H7 (cell line): Measurements from ENCODE around the gene C7orf57. TPM values are rescaled to one million over a fixed set of nuclear protein-coding genes. Genes with fewer than 3 reads are reported as not detected.

Source experiments
- DNase-seq: peaks from one replicate; pipeline ENCODE4 v3.0.0; 2012
- H3K27me3 ChIP-seq: 2 replicates; pipeline ENCODE4 v1.6.0; 2011; ENCODE audit warnings: mild to moderate bottlenecking, low read length; ENCODE audit not compliant: control insufficient read depth, insufficient read depth
- H3K36me3 ChIP-seq: replicated peaks from 2 replicates; pipeline ENCODE4 v1.5.1; 2011; ENCODE audit warnings: low read length; ENCODE audit not compliant: control insufficient read depth, insufficient read depth
- H3K4me3 ChIP-seq: 2 replicates; pipeline ENCODE4 v1.5.1; 2011; ENCODE audit warnings: low read depth, mild to moderate bottlenecking, control low read depth, low read length, moderate library complexity; ENCODE audit not compliant: insufficient read depth
- total RNA-seq: library from RNA; depleted of rRNA; stranded (reverse); fragments of >200 nt; shearing (Covaris generic); gene quantifications from 2 replicates; pipeline ENCODE4 v1.2.3, GENCODE V29; 2014

C7orf57 gene
- total RNA-seq, 1 experiment from 2014 or later: 0.35 TPM

DNA sequence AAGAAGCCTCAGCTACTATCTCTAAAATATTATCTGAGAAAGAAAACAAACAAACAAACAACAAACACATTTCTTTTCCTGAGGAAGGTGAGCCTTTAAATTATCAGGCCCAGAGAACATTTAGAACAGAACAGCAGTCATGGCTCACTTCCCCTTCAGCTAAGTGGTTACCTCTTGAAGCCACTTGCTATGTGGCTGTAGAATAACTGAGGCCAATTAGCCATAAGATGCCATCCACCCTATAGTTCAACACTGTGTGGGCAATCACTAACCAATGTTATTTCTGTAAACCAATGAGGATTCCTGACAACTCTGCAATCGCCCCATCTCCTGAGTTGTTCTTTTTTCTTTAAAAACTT is 50.1 kb downstream of the C7orf57 start:
- Histone ChIP-seq H3K4me3 (no peak overlapping the region), H3K36me3 (no peaks in the 10 kb centered on the region), H3K27me3 (no peaks in the 10 kb centered on the region)
- no peak for DNase-seq

DNA sequence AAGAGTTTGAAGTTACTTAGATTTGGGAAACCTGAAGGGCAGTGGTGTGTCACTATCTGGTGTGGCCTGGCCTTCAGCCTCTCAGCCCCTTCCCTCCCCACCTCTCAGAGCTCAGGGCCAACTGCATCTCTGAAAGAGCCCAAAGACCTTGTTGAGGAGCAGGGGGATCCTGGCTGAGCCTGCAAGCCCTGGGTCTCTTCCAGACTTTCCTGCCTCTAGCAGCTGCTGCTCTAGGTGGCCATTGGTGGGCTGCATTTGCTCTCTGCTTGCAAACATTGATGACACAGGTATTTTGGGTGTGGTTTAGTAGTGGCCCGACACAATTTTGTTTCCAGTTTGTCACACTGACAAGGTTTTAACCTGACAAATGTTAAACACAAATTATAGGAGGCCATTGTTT is 50.6 kb downstream of the C7orf57 start:
- H3K36me3 ChIP-seq: no peaks in the 10 kb centered on the region
- no peaks in the 10 kb centered on the region for H3K27me3 ChIP-seq
- DNase-seq: no peak
- no peak overlapping the region for H3K4me3 ChIP-seq

DNA sequence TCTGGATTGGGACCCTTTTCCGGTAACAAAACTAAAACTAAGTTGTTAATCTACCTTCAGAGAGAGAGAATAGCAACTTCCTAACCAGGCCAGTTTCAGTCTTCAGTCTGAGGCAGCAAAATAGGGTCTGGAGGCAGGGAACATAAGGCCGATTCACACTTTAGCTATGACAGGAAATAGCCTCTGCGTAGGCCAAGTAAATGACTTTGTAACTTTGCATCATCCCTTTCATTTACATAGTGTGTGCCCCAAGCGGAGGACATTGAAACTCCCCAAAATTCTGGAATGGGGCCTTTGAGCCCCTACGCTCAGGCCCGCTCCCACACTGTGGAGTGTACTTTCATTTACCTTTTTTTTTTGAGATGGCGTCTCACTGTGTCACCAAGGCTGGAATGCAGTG is 52.0 kb downstream of the C7orf57 start:
- H3K4me3 ChIP-seq: no peak overlapping the region
- H3K36me3 ChIP-seq: peaks cover 7% of the 10 kb centered on the region
- DNase-seq: no peak
- no peaks in the 10 kb centered on the region for H3K27me3 ChIP-seq

DNA sequence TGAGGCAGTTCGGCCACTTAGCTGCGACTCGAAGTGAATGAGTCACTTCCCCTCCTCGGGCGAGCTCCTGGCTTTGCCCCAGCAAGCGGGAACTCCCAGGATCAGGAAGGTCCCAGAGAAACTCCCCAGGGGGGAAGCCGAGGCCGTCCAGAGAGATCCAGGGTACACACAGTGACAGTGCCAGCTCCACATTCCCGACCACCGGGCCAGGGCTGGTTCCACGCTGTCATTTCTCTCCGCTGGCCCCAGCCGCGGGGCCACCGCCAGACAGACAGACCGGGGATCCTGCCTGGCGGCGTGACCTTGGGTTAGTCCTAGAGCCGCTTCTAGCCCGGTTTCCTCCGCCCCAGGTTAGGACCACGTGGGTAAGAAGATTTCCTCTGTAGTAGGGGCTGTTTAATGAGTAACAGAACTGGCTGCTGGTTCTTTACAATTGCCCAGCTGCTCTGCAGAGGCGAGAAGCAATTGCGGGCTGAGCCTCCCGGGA is 53.3 kb downstream of the C7orf57 start:
- Histone ChIP-seq H3K4me3 (peak overlapping the region; percentile 79), H3K36me3 (peaks cover 12% of the 10 kb centered on the region), H3K27me3 (no peaks in the 10 kb centered on the region)
- peak; percentile 76 for DNase-seq

DNA sequence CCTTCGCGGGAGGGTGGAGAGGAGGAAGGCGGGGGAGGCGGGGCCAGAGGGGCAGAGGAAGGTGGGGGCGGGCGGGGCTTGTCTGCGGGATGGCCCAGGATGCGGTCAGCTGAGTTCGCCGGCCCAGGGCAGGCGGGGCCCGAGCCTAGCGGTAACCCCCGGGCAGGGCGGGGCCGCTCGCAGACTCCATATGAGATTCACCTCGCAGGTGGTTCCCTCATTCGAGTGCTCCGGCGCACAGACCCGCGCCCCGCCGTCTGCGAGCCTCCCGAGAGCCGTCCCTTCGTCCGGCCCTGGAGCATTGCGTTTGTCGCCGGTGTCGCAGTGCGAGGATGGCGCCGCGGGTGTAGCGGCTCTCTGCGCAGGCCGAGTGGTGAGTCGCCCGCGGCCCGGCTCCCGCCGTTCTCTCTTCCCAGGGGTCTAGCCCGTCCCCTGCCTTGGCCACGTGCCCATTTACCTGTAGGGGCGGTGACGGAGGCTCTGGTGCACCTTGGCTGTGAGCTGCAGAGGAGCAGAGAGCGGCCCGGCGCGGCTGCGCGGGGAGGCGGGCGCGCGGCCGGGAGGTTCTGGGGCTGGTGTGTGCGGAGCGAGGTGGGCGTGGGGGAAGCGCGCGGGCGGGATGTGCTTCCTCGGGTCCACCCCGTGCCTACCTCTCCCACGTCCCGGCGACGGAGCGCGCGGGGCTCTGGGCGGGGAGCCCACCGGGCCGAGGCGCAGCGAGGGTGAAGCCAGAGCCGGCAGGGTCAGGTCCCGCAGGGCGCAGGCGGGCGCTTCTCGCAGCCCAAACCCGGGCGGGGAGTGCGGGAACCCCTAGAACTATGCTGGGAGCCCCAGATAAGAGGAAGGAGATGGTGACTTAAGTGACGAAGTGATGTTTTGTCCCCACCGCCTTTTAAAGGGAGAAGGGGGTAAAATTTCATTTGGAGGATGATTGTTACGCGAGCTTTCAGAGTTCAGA is 54.0 kb downstream of the C7orf57 start, which contains the start of gene UPP1:
UPP1 (plus strand) TSS at position 220 of the 958 bp plus-strand sequence. CDS start 5,519 bp downstream, outside the sequence.
- Histone ChIP-seq H3K4me3 (peak within 1 kb of the TSS; percentile 79), H3K36me3 (peaks cover 12% of the 10 kb centered on the region), H3K27me3 (no peaks in the 10 kb centered on the region)
- DNase-seq: peak; percentile 96

DNA sequence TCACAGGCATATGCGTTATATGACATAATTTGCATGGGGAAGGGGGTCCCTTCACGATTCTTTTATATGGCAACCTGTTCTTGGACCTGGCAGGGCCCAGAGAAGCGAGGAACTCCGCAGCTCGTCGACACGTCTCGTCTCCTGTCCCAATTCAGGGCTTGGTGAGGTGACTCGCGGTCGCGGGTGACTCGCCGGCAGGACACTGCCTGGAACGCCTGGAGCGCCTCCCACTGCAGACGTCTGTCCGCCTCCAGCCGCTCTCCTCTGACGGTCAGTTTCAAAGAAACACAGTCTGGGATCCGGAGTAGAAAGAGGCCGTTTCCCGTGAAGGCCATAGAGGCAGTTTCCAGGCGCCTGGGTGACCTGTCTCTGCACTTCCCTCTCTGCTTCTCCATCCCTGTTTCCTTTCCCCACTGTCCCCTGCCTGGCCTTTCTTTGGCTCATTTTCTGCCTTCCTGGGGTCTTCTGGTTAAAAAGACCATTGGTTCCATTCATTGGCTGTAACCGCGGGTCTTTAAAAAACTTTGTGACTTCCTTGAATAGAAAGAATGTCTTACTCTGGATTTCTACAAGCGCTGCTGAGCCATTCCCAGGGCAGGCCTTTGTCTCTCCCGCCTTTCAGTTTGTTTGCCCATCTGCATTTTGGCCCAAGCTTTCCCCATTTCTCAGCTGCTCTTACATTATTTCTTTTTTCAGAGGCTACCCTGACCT is 54.9 kb downstream of the C7orf57 start:
- Histone ChIP-seq H3K4me3 (peak overlapping the region; percentile 79), H3K27me3 (no peaks in the 10 kb centered on the region), H3K36me3 (peaks cover 17% of the 10 kb centered on the region)
- DNase-seq: peak; percentile 52

GRCh38 chr7:48091506-48092433 is 56.4 kb downstream of the C7orf57 start:
- no peak for DNase-seq
- Histone ChIP-seq H3K4me3 (no peak overlapping the region), H3K27me3 (no peaks in the 10 kb centered on the region), H3K36me3 (peaks cover 23% of the 10 kb centered on the region)

DNA sequence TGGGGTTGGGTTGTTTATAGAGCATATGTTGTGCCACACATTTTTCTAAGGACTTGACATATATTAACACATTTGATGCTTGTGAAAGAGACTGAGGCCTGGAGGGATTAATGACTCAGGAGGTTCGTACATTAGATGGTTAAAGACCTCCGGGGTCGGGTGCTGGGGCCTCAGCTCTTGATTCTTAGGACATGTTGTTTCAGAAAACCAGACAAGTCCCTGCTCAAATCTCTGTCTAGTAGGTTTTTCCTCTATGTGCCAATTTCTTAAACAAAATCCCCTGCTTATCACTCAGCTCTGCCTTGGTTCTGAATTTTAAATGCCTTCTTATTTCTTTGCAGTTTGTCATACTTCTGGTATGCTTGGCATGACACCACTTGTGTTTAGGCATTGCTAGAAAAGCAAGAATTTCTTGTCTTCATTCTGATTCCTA is 59.5 kb downstream of the C7orf57 start:
- Histone ChIP-seq H3K27me3 (no peaks in the 10 kb centered on the region), H3K36me3 (peaks cover 32% of the 10 kb centered on the region), H3K4me3 (no peak overlapping the region)
- no peak for DNase-seq

- no peaks in the 10 kb centered on the region for H3K27me3 ChIP-seq
- no peak overlapping the region for H3K4me3 ChIP-seq
- peaks cover 33% of the 10 kb centered on the region for H3K36me3 ChIP-seq
- DNase-seq: no peak
Measured at GRCh38 chr7:48096273-48096672, 60.9 kb downstream of the C7orf57 start.

- H3K4me3 ChIP-seq: no peak overlapping the region
- no peaks in the 10 kb centered on the region for H3K27me3 ChIP-seq
- no peak for DNase-seq
- H3K36me3 ChIP-seq: peaks cover 36% of the 10 kb centered on the region
Measured at GRCh38 chr7:48097521-48098231, 62.3 kb downstream of the C7orf57 start.

DNA sequence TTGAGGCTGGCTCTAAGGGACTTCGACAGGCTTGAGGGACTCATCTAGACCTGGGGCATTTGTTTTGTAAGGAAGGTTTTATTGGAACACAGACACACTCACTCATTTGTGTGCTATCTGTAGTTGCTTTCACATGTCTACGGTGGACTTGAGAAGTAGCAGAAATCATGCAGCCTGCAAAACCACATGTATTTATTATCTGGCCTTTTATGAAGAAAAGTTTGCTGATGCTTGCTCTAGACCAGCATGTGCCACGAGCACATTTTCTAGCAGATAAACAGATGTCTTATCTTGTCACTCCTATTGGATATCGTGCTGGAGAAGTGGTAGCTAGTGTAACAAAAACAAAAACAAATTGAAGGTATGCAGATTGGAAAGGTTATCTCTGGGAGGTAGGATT is 63.5 kb downstream of the C7orf57 start:
- no peak for DNase-seq
- peaks cover 38% of the 10 kb centered on the region for H3K36me3 ChIP-seq

DNA sequence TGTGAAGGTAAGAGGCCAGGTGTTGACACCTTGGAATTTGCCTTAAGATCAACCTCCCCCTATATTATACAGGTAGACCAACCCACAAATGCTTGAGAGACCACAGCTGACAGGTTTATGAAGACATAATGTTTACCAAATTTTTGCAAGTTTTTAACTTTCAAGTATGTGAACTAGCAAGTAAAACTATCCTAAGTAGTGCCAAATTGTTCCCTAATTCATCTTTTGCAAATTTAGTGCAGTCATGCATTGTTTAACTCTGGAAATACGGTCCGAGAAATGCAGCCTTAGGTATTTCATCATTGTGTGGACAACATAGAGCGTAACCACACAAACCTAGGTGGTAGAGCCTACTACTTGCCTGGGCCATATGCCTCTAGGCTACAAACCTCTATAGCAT is 64.4 kb downstream of the C7orf57 start:
- Histone ChIP-seq H3K4me3 (no peak overlapping the region), H3K36me3 (peaks cover 38% of the 10 kb centered on the region), H3K27me3 (no peaks in the 10 kb centered on the region)
- DNase-seq: no peak

More for the DNA sequence above, 63.5 kb downstream of the C7orf57 start:
- Histone ChIP-seq H3K4me3 (no peak overlapping the region), H3K27me3 (no peaks in the 10 kb centered on the region)

- Histone ChIP-seq H3K27me3 (no peaks in the 10 kb centered on the region), H3K4me3 (no peak overlapping the region), H3K36me3 (peaks cover 36% of the 10 kb centered on the region)
- DNase-seq: no peak
Measured at GRCh38 chr7:48101352-48101751, 66.0 kb downstream of the C7orf57 start.
